Endothelial cell of umbilical vein (primary cell): Measurements from ENCODE around the gene CAMP.

ENCODE experiments used
- EZH2 ChIP-seq: IDR thresholded peaks from 2 replicates; pipeline ENCODE4 v1.6.1; 2012; ENCODE audit warnings: borderline replicate concordance, low read depth, mild to moderate bottlenecking, moderate library complexity, low read length, inconsistent platforms; ENCODE audit not compliant: severe bottlenecking
- FOS ChIP-seq: IDR thresholded peaks from 2 replicates; pipeline ENCODE4 v1.6.1; 2011; ENCODE audit warnings: mild to moderate bottlenecking, low read length, moderate library complexity, borderline replicate concordance; ENCODE audit not compliant: insufficient read depth
- GATA2 ChIP-seq: IDR thresholded peaks from 2 replicates; pipeline ENCODE4 v1.7.0; 2011; ENCODE audit warnings: low read depth, mild to moderate bottlenecking, moderate library complexity, mixed read lengths, low read length; ENCODE audit not compliant: insufficient read length, insufficient read depth
- JUN ChIP-seq: IDR thresholded peaks from 2 replicates; pipeline ENCODE4 v1.6.1; 2011; ENCODE audit warnings: borderline replicate concordance, low read depth; ENCODE audit not compliant: insufficient read length, insufficient read depth
- MYC ChIP-seq: IDR thresholded peaks from one replicate; pipeline ENCODE4 v1.6.1; 2011; ENCODE audit warnings: mild to moderate bottlenecking, low read depth, low read length
- POLR2A ChIP-seq: IDR thresholded peaks from 2 replicates; pipeline ENCODE4 v1.6.1; 2012; ENCODE audit warnings: low read depth, mild to moderate bottlenecking, control low read depth, low read length
- POLR2AphosphoS5 ChIP-seq: IDR thresholded peaks from 2 replicates; pipeline ENCODE4 v1.6.1; 2012; ENCODE audit warnings: low read depth, mild to moderate bottlenecking, control low read depth, low read length, moderate library complexity; ENCODE audit not compliant: insufficient read depth
- TF ChIP-seq, protein P1 (sequence below), 2 donors: IDR thresholded peaks; 1 replicate in 1 of 2; 2 replicates in 1 of 2; pipeline ENCODE4 v1.5.1; 2011; ENCODE audit warnings: low read length in 2 of 2, mild to moderate bottlenecking in 2 of 2, moderate library complexity in 2 of 2, control low read depth in 1 of 2, inconsistent platforms in 1 of 2, low read depth in 1 of 2; ENCODE audit not compliant: insufficient read depth in 1 of 2; ENCODE audit errors: extremely low read depth in 1 of 2
- TF ChIP-seq, protein P2 (sequence below): IDR thresholded peaks from 2 replicates; pipeline ENCODE4 v1.6.1; 2011; ENCODE audit not compliant: insufficient read depth, insufficient read length

- TF ChIP-seq, protein P1, sequence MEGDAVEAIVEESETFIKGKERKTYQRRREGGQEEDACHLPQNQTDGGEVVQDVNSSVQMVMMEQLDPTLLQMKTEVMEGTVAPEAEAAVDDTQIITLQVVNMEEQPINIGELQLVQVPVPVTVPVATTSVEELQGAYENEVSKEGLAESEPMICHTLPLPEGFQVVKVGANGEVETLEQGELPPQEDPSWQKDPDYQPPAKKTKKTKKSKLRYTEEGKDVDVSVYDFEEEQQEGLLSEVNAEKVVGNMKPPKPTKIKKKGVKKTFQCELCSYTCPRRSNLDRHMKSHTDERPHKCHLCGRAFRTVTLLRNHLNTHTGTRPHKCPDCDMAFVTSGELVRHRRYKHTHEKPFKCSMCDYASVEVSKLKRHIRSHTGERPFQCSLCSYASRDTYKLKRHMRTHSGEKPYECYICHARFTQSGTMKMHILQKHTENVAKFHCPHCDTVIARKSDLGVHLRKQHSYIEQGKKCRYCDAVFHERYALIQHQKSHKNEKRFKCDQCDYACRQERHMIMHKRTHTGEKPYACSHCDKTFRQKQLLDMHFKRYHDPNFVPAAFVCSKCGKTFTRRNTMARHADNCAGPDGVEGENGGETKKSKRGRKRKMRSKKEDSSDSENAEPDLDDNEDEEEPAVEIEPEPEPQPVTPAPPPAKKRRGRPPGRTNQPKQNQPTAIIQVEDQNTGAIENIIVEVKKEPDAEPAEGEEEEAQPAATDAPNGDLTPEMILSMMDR (IDR thresholded peaks at IDR 0.05; ENCODE audit: extremely low read depth in 1 of 2, insufficient read depth in 1 of 2, low read depth in 1 of 2, low read length in 2 of 2) = no peak
- peak; percentile 21 for TF ChIP-seq POLR2AphosphoS5
- no peak for TF ChIP-seq EZH2
- no peak for TF ChIP-seq POLR2A
- TF ChIP-seq, protein P2, sequence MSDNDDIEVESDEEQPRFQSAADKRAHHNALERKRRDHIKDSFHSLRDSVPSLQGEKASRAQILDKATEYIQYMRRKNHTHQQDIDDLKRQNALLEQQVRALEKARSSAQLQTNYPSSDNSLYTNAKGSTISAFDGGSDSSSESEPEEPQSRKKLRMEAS = no peak
- TF ChIP-seq JUN = no peak
- TF ChIP-seq FOS = peak; percentile 16
- TF ChIP-seq MYC = no peak
- TF ChIP-seq GATA2 = no peak
These were observed 24.1 kb downstream of the CAMP start for GRCh38 chr3:48247401-48247811.
